K562 (cell line): ENCODE data around the gene LRRC4C. TPM values are rescaled to one million over a fixed set of nuclear protein-coding genes. Genes with fewer than 3 reads are reported as not detected.

Experiments used
- ATAC-seq: fragments of 200-7000 bp; cut with Tn5 transposase; 3 replicates; pipeline ENCODE4 v1.9.1; 2020; ENCODE audit warnings: moderate library complexity
- BruUV-seq: library from RNA; stranded (reverse); fragments of 400-500 nt; replicated peaks from 2 replicates; lab custom pipeline; 2021; lab: Mats Ljungman, UMichigan
- CTCF ChIA-PET: fragments of 300-600 bp; formaldehyde crosslinking; extraction: SDS; loops from one replicate; lab custom pipeline; 2021; ENCODE audit warnings: low intra/inter-chr PET ratio; lab: Yijun Ruan, JAX
- POLR2A ChIA-PET: fragments of 300-600, 350-650 bp; sonication (Branson Sonifier 250); formaldehyde crosslinking; extraction: SDS; loops from one replicate; lab custom pipeline; 2021; ENCODE audit warnings: antibody characterized with exemption, inconsistent platforms; lab: Yijun Ruan, JAX
- DNase-seq, 4 experiments: peaks; one replicate each; pipeline versions ENCODE4 v3.0.0 to v3.0.0-alpha.2; 2011 to 2018; ENCODE audit warnings: low spot score in 3 of 4, mixed read lengths in 3 of 4; ENCODE audit errors: extremely low read depth in 1 of 4
- FAIRE-seq: peaks from 2 replicates; lab custom pipeline; 2011; peaks lifted over from hg19 to GRCh38; lab: Jason Lieb, UNC
- H2AFZ ChIP-seq: 2 replicates; pipeline ENCODE4 v1.6.0; 2011; ENCODE audit warnings: low read depth, low read length, control low read depth, inconsistent platforms
- H3K27ac ChIP-seq: fragments of 200-600 bp; 3 replicates; pipeline ENCODE4 v1.8.0; 2011; ENCODE audit warnings: low read depth, mild to moderate bottlenecking, control low read depth, inconsistent platforms, low read length, moderate library complexity, mixed read lengths; ENCODE audit errors: extremely low read depth
- H3K27me3 ChIP-seq, 2 experiments: fragments of 300-600 bp in 1 of 2; 2 replicates in 1 of 2; 3 replicates in 1 of 2; pipeline versions ENCODE4 v1.6.0 to v1.8.0; 2011; ENCODE audit warnings: inconsistent platforms in 2 of 2, low read length in 2 of 2, mild to moderate bottlenecking in 1 of 2, mixed read lengths in 1 of 2, moderate library complexity in 1 of 2; ENCODE audit not compliant: control insufficient read depth in 2 of 2, insufficient read depth in 2 of 2
- H3K36me3 ChIP-seq: fragments of 300-600 bp; 3 replicates; pipeline ENCODE4 v1.8.0; 2011; ENCODE audit warnings: mild to moderate bottlenecking, low read length, inconsistent platforms; ENCODE audit not compliant: control insufficient read depth, insufficient read depth
- H3K4me1 ChIP-seq, 2 experiments: fragments of 200-600 bp in 1 of 2; replicated peaks in 1 of 2; 2 replicates in 1 of 2; 3 replicates in 1 of 2; pipeline versions ENCODE4 v1.5.1 to v1.8.0; 2011; ENCODE audit warnings: inconsistent platforms in 2 of 2, low read length in 2 of 2, mild to moderate bottlenecking in 1 of 2, mixed read lengths in 1 of 2, moderate library complexity in 1 of 2; ENCODE audit not compliant: control insufficient read depth in 2 of 2, insufficient read depth in 2 of 2
- H3K4me2 ChIP-seq: 2 replicates; pipeline ENCODE4 v1.6.1; 2011; ENCODE audit warnings: low read length, control low read depth, inconsistent platforms, mixed read lengths; ENCODE audit not compliant: insufficient read depth
- H3K4me3 ChIP-seq: fragments of 200-600 bp; sonication (generic), shearing (Covaris generic); 2 replicates; pipeline ENCODE4 v1.5.1; 2016; ENCODE audit warnings: control low read depth, inconsistent platforms
- H3K79me2 ChIP-seq: fragments of 200-600 bp; 3 replicates; pipeline ENCODE4 v1.8.0; 2011; ENCODE audit warnings: low read length, inconsistent platforms; ENCODE audit not compliant: control insufficient read depth, insufficient read depth
- H3K9ac ChIP-seq, 2 experiments: 2 replicates each; pipeline versions ENCODE4 v1.6.0 to v1.6.1; 2011; ENCODE audit warnings: low read depth in 2 of 2, low read length in 2 of 2, control low read depth in 1 of 2, inconsistent platforms in 1 of 2, mild to moderate bottlenecking in 1 of 2, mixed read lengths in 1 of 2; ENCODE audit not compliant: insufficient read depth in 1 of 2
- H3K9me1 ChIP-seq: one replicate; pipeline ENCODE4 v1.6.0; 2011; ENCODE audit warnings: inconsistent platforms, mild to moderate bottlenecking, low read length, moderate library complexity; ENCODE audit not compliant: control insufficient read depth, insufficient read depth
- H3K9me3 ChIP-seq: replicated peaks from 2 replicates; pipeline ENCODE4 v1.5.1; 2011; ENCODE audit warnings: low read depth, low read length, inconsistent platforms; ENCODE audit not compliant: control insufficient read depth, insufficient read depth
- H4K20me1 ChIP-seq: replicated peaks from 2 replicates; pipeline ENCODE4 v1.6.1; 2011; ENCODE audit warnings: low read length, inconsistent platforms, mixed read lengths; ENCODE audit not compliant: control insufficient read depth, insufficient read depth
- BRF1 ChIP-seq: IDR thresholded peaks from 3 replicates; pipeline ENCODE4 v1.6.1; 2011; ENCODE audit warnings: borderline replicate concordance, mild to moderate bottlenecking; ENCODE audit not compliant: insufficient read length; ENCODE audit errors: extremely low read depth
- CEBPB ChIP-seq: fragments of 450-650 bp; IDR thresholded peaks from 2 replicates; pipeline ENCODE4 v1.6.1; 2016; ENCODE audit warnings: missing genetic modification characterization, missing compliant biosample characterization
- CEBPG ChIP-seq, 3 experiments: fragments of 200-800 bp in 1 of 3; sonication (Bioruptor generic) in 1 of 3; sonication (generic) in 1 of 3; formaldehyde crosslinking in 1 of 3; IDR thresholded peaks in 2 of 3; conservative IDR thresholded peaks in 1 of 3; 2 replicates each; pipeline versions ENCODE4 v1.6.1 to v1.8.0; 2016 to 2022; ENCODE audit warnings: missing compliant biosample characterization in 2 of 3, missing genetic modification characterization in 2 of 3, mild to moderate bottlenecking in 1 of 3, missing genetic modification reagents in 1 of 3
- L3MBTL2 ChIP-seq: fragments of 450-650 bp; IDR thresholded peaks from 2 replicates; pipeline ENCODE4 v1.6.1; 2016; ENCODE audit warnings: mild to moderate bottlenecking, moderate library complexity
- NFIC ChIP-seq: fragments of 450-650 bp; IDR thresholded peaks from 2 replicates; pipeline ENCODE4 v1.6.1; 2017; ENCODE audit warnings: mild to moderate bottlenecking, inconsistent platforms
- WGBS: fragments of 100-300 bp; shearing (Covaris generic); methylation state at CpG from one replicate; pipeline ENCODE4 v1.1.6; 2016; ENCODE audit warnings: low coverage, mixed read lengths; ENCODE audit not compliant: insufficient coverage; ENCODE audit errors: missing lambda C conversion rate; 5-methylcytosine and 5-hydroxymethylcytosine counted together
- in situ Hi-C: fragments of 300-500 bp; cut with MboI; formaldehyde crosslinking; loops from 4 replicates; pipeline ENCODE4 v1.15.0; 2018; ENCODE audit warnings: inconsistent platforms, mixed read lengths
- intact Hi-C: fragments of 100-400 bp; cut with micrococcal nuclease; formaldehyde crosslinking; loops from 2 replicates; pipeline ENCODE4 v1.14.2; 2022
- polyA plus RNA-seq, 8 experiments: library from polyadenylated mRNA; depleted of rRNA in 4 of 8; stranded (reverse) in 5 of 8; unstranded in 3 of 8; fragments of >200 nt; fragmentation: Nextera tagmentation in 2 of 8; fragmentation: Illumina TruSeq in 1 of 8; extraction: Ambion mirVana in 2 of 8; extraction: Trizol in 1 of 8; gene quantifications; 2 replicates each; pipeline versions ENCODE4 v1.2.1 to v1.2.3, GENCODE V29; 2011 to 2014; ENCODE audit warnings: inconsistent platforms in 1 of 8, missing spikeins in 1 of 8
- total RNA-seq, 7 experiments: library from RNA; depleted of rRNA in 6 of 7; stranded (reverse); fragments of >200 nt in 6 of 7; fragmentation: Illumina TruSeq in 2 of 7; extraction: Trizol in 2 of 7; gene quantifications; 2 replicates each; pipeline versions ENCODE4 v1.2.1 to v1.2.3, GENCODE V29; 2011 to 2021; ENCODE audit warnings: low replicate concordance in 1 of 7
- TF ChIP-seq, protein P1 (sequence below), 2 experiments: fragments of 450-650 bp; IDR thresholded peaks; 2 replicates each; pipeline ENCODE4 v1.6.1; 2016; ENCODE audit warnings: mild to moderate bottlenecking in 2 of 2, borderline replicate concordance in 1 of 2, low read depth in 1 of 2, moderate library complexity in 1 of 2

The LRRC4C gene
- total and polyA plus RNA-seq, 9 of the 15 experiments (the other 6 are each of a cell fraction or from before 2014, with no cell fraction given) = not detected

GRCh38 chr11:40186437-40187263 is 1272.8 kb downstream of the LRRC4C start:
- H3K9me3 ChIP-seq = no peaks in the 10 kb centered on the region

More at GRCh38 chr11:40186437-40187263, 1272.8 kb downstream of the LRRC4C start:
- no peaks in the 10 kb centered on the region for H3K9me1 ChIP-seq
- H4K20me1 ChIP-seq = no peaks in the 10 kb centered on the region
- H3K4me2 ChIP-seq = no peak overlapping the region
- H3K27ac ChIP-seq = no peak overlapping the region
- ATAC-seq (no peak), DNase-seq (no peak), FAIRE-seq (no peak)
- H3K36me3 ChIP-seq = no peaks in the 10 kb centered on the region
- no peak overlapping the region for H3K4me3 ChIP-seq
- intact Hi-C loops (no loop called here), in situ Hi-C loops (no loop called here)
- H3K4me1 ChIP-seq = no peaks in the 10 kb centered on the region
- H3K79me2 ChIP-seq = no peaks in the 10 kb centered on the region
- CTCF ChIA-PET = no interaction called here
- POLR2A ChIA-PET = no interaction called here
- no peaks in the 10 kb centered on the region for H3K27me3 ChIP-seq
- 2% methylated on average over 10 of the region's 13 CpGs for WGBS
- TF ChIP-seq CEBPB (tag) (peak; percentile 73), CEBPG (CRISPR knock-in tag; IDR thresholded peaks at IDR 0.05) (no peak), CEBPG (tag; conservative IDR thresholded peaks at IDR 0.05 in 1 of 2, IDR thresholded peaks at IDR 0.05 in 1 of 2) (peak; percentile 13 to 86; a peak in 2 of 4 replicates), L3MBTL2 (no peak), BRF1 (no peak), NFIC (peak; percentile 19; the same call in 1 of the 2 replicates)
- TF ChIP-seq, protein P1, sequence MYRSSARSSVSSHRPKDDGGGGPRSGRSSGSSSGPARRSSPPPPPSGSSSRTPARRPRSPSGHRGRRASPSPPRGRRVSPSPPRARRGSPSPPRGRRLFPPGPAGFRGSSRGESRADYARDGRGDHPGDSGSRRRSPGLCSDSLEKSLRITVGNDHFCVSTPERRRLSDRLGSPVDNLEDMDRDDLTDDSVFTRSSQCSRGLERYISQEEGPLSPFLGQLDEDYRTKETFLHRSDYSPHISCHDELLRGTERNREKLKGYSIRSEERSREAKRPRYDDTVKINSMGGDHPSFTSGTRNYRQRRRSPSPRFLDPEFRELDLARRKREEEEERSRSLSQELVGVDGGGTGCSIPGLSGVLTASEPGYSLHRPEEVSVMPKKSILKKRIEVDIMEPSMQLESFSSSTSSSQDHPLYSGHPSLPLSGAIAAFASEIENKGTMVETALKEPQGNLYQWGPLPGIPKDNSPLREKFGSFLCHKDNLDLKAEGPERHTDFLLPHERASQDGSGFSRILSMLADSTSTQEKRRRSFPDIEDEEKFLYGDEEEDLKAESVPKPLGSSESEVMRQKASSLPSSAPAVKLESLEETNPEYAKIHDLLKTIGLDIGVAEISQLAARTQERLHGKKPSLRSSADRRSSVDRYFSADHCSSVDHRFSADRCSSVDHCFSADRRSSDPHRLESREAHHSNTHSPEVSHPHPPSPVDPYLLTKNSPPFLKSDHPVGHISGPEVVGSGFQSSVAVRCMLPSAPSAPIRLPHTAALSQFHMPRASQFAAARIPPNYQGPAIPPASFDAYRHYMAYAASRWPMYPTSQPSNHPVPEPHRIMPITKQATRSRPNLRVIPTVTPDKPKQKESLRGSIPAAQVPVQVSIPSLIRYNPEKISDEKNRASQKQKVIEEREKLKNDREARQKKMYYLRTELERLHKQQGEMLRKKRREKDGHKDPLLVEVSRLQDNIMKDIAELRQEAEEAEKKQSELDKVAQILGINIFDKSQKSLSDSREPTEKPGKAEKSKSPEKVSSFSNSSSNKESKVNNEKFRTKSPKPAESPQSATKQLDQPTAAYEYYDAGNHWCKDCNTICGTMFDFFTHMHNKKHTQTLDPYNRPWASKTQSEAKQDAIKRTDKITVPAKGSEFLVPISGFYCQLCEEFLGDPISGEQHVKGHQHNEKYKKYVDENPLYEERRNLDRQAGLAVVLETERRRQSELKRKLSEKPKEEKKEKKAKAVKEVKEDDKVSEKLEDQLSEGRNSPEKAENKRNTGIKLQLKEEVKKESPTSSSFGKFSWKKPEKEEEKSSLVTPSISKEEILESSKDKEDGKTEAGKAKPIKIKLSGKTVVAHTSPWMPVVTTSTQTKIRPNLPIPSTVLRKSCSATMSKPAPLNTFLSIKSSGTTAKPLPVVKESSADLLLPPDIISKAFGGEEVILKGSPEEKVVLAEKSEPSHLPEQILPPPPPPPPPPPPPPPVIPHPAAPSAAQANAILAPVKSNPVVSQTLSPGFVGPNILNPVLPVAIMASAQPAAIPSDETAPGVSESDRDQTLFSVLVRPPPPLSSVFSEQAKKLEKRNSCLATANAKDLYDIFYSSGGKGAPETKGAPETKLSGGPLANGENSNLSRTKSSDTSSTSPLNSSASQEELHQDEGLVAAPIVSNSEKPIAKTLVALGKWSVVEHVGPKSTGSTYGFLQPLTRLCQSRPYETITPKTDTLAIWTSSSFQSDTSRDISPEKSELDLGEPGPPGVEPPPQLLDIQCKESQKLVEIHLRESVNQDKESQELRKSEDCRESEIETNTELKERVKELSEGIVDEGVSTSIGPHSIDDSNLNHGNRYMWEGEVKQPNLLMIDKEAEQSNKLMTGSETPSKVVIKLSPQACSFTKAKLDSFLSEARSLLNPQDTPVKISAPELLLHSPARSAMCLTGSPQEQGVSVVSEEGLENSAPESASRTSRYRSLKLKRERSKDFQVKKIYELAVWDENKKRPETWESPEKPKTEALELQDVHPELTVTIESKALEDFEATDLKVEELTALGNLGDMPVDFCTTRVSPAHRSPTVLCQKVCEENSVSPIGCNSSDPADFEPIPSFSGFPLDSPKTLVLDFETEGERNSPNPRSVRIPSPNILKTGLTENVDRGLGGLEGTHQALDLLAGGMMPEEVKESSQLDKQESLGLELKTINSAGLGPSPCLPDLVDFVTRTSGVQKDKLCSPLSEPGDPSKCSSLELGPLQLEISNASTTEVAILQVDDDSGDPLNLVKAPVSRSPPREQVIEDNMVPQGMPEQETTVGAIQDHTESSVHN (IDR thresholded peaks at IDR 0.05; ENCODE audit: borderline replicate concordance in 1 of 2, low read depth in 1 of 2) = no peak
- no peak overlapping the region for H2AFZ ChIP-seq
- BruUV-seq = no TSS peak
- no peak overlapping the region for H3K9ac ChIP-seq
